Measurements from ENCODE around the gene KCNQ5. TPM values are rescaled to one million over a fixed set of nuclear protein-coding genes. Genes with fewer than 3 reads are reported as not detected.
"Not testable (repeated sequence)": the region's sequence is repeated elsewhere in the genome, so short reads cannot be mapped to it uniquely, and the experiment has no call there.

The KCNQ5 gene
- total RNA-seq, 1 experiment from 2014 or later = 9.4 TPM

- in situ Hi-C loops (cut with HindIII; ENCODE audit: low pct_unique_long_range_greater_than_20kb, low sequenced_read_pairs) (no loop called here), intact Hi-C loops (cut with micrococcal nuclease; ENCODE audit: unreplicated experiment) (no loop called here)
- ATAC-seq = no peak
- H3K27me3 ChIP-seq (ENCODE audit: control insufficient read depth, insufficient read depth, low read length) = no peaks in the 10 kb centered on the region
- no peaks in the 10 kb centered on the region for H3K9me3 ChIP-seq (ENCODE audit: control insufficient read depth, insufficient read depth, low read depth, low read length)
- DNase-seq (ENCODE audit: low read depth, low spot score) = no peak
- H3K4me1 ChIP-seq (ENCODE audit: control insufficient read depth, insufficient read depth, low read length) = no peaks in the 10 kb centered on the region
- no peak overlapping the region for H3K27ac ChIP-seq (ENCODE audit: low read length)
- TF ChIP-seq TCF7L2 (IDR thresholded peaks at IDR 0.05; ENCODE audit: low read depth, low read length) (no peak), CTCF (IDR thresholded peaks at IDR 0.05) (no peak), SIN3A (IDR thresholded peaks at IDR 0.05; ENCODE audit: borderline replicate concordance, insufficient read depth, low read depth, low read length) (no peak), POLR2AphosphoS5 (IDR thresholded peaks at IDR 0.05; ENCODE audit: low read depth, low read length) (no peak), REST (IDR thresholded peaks at IDR 0.05; ENCODE audit: insufficient read depth in 1 of 2, low read depth in 2 of 2, low read length in 1 of 2) (no peak)
- ChIA-PET POLR2A (no interaction called here), CTCF (no interaction called here)
- no peak overlapping the region for H3K4me3 ChIP-seq (ENCODE audit: low read depth in 2 of 2, low read length in 2 of 2)
- H3K36me3 ChIP-seq (ENCODE audit: control insufficient read depth, insufficient read depth, low read length) = no peaks in the 10 kb centered on the region
- no TSS peak for BruUV-seq (replicated peaks)
Observed at GRCh38 chr6:73233048-73233447, 611.2 kb downstream of the KCNQ5 start.

- H3K9me3 ChIP-seq (ENCODE audit: control insufficient read depth, insufficient read depth, low read depth, low read length); CTCF ChIA-PET; H3K27ac ChIP-seq (ENCODE audit: low read length): not testable (repeated sequence)
Observed at GRCh38 chr6:73233971-73234370, 612.1 kb downstream of the KCNQ5 start.

GRCh38 chr6:73234733-73235132 lies 612.9 kb downstream of the KCNQ5 start:
- no peak overlapping the region for H3K4me3 ChIP-seq (ENCODE audit: low read depth in 2 of 2, low read length in 2 of 2)
- H3K27me3 ChIP-seq (ENCODE audit: control insufficient read depth, insufficient read depth, low read length) = no peaks in the 10 kb centered on the region
- no TSS peak for BruUV-seq (replicated peaks)
- no peak overlapping the region for H3K27ac ChIP-seq (ENCODE audit: low read length)
- CTCF ChIA-PET = no interaction called here
- no peaks in the 10 kb centered on the region for H3K9me3 ChIP-seq (ENCODE audit: control insufficient read depth, insufficient read depth, low read depth, low read length)
- intact Hi-C loops (cut with micrococcal nuclease; ENCODE audit: unreplicated experiment) (no loop called here), in situ Hi-C loops (cut with HindIII; ENCODE audit: low pct_unique_long_range_greater_than_20kb, low sequenced_read_pairs) (no loop called here)
- POLR2A ChIA-PET = no interaction called here
- ATAC-seq (no peak), DNase-seq (ENCODE audit: low read depth, low spot score) (no peak)
- TF ChIP-seq TCF7L2 (IDR thresholded peaks at IDR 0.05; ENCODE audit: low read depth, low read length) (no peak), REST (IDR thresholded peaks at IDR 0.05; ENCODE audit: insufficient read depth in 1 of 2, low read depth in 2 of 2, low read length in 1 of 2) (no peak), SIN3A (IDR thresholded peaks at IDR 0.05; ENCODE audit: borderline replicate concordance, insufficient read depth, low read depth, low read length) (no peak), POLR2AphosphoS5 (IDR thresholded peaks at IDR 0.05; ENCODE audit: low read depth, low read length) (no peak), CTCF (IDR thresholded peaks at IDR 0.05) (no peak)
- H3K36me3 ChIP-seq (ENCODE audit: control insufficient read depth, insufficient read depth, low read length) = no peaks in the 10 kb centered on the region
- H3K4me1 ChIP-seq (ENCODE audit: control insufficient read depth, insufficient read depth, low read length) = no peaks in the 10 kb centered on the region

More at GRCh38 chr6:73233971-73234370, 612.1 kb downstream of the KCNQ5 start:
- H3K4me1 ChIP-seq (ENCODE audit: control insufficient read depth, insufficient read depth, low read length); H3K27me3 ChIP-seq (ENCODE audit: control insufficient read depth, insufficient read depth, low read length); ATAC-seq; DNase-seq (ENCODE audit: low read depth, low spot score); POLR2A ChIA-PET; in situ Hi-C loops (cut with HindIII; ENCODE audit: low pct_unique_long_range_greater_than_20kb, low sequenced_read_pairs); intact Hi-C loops (cut with micrococcal nuclease; ENCODE audit: unreplicated experiment); H3K4me3 ChIP-seq (ENCODE audit: low read depth in 2 of 2, low read length in 2 of 2); BruUV-seq (replicated peaks); H3K36me3 ChIP-seq (ENCODE audit: control insufficient read depth, insufficient read depth, low read length): not testable (repeated sequence)

Measured in Panc1 (cell line).